ENCODE measurements around the gene DCLK1.

The DCLK1 gene

DNA sequence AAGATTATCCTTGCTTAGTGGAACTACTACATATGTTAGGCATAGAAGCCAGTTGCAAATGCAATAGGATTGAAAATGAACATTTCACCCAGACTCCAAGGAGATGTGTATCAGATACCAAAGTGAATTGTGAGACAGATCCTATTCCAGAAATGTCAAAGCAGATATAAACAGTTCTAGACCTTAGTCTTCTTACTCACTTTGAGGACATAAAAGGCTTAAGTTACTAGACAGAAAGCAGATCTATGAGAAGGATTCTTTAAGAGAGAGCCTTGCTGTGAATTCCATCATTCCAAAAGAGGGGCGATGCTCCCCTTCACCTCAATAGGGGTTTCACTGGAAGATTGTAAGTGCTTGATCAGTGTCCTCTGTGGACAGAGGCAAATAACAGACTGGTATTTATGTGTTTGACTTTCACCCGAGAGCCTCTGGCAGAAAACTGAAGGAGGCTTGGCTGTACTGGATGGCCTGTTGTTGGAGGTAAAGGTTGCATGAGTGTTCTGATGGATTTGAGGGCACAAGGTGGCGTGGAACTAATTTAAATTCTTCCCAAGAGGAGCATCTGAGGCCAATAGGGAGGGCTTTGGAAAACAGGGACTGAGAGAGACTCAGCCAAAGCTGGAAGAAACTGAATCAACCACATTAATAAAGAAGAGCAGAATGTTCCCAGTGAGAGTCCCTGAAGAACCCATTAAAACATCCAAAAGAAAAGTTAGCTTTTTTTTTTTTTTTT lies 194.8 kb downstream of the DCLK1 start:
- no peak for DNase-seq

GRCh38 chr13:35930665-35931631 lies 200.2 kb downstream of the DCLK1 start:
- no peak for DNase-seq

GRCh38 chr13:35927567-35928021 lies 203.6 kb downstream of the DCLK1 start:
- DNase-seq = no peak

DNA sequence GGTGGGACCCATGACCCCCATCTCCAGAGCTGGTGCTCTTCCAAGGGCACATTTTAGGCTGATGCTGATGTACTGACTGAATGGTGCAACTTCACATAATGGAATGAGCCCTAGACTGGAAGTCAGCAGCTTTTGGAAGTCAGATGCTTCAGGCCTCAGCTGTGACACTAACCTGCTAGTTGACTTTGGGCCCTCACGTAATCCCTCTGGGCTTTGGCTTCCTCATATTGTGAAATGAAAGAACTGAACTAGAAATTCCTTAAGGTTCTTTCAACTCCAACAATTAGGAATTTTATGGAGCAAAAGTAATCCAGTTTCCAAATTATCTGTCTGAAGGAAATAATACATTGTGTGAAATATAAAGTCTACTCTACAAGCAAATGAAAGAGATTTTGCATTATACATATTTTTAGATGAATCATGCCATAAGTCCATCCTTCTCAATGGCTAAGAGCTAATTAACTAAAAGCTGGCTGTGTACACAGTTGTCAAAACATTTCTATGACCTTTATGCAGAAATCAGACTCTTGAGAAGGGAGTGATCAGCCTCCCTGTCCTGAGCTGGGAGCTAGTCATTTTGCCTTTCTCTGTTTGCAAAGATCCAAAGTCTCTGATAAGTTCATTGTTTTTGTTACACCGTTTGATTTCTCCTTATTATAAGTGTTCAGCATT lies 204.2 kb downstream of the DCLK1 start:
- DNase-seq = no peak

GRCh38 chr13:35925669-35926068 lies 205.5 kb downstream of the DCLK1 start:
- DNase-seq = no peak

- no peak for DNase-seq
These were observed 207.8 kb downstream of the DCLK1 start for GRCh38 chr13:35923347-35923746.

DNA sequence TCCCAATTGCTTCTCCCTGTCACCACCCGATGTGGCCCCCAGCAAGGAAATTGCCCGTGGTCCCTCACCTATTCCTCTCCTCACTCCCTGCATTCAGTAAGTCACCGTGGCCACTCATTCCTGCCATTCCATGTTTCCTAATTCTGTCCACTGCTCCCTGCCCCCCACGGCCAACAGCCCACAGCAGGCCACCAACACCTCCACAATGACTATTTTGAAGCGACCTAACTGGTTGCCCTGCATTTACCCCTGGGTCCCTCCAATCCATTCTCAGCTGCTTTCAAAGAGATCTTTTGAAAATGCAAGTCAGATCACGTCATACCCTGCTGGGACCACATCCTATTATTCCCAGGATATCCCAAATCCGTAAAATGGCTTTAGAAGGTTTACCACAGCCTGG lies 210.4 kb downstream of the DCLK1 start:
- DNase-seq = no peak

DNA sequence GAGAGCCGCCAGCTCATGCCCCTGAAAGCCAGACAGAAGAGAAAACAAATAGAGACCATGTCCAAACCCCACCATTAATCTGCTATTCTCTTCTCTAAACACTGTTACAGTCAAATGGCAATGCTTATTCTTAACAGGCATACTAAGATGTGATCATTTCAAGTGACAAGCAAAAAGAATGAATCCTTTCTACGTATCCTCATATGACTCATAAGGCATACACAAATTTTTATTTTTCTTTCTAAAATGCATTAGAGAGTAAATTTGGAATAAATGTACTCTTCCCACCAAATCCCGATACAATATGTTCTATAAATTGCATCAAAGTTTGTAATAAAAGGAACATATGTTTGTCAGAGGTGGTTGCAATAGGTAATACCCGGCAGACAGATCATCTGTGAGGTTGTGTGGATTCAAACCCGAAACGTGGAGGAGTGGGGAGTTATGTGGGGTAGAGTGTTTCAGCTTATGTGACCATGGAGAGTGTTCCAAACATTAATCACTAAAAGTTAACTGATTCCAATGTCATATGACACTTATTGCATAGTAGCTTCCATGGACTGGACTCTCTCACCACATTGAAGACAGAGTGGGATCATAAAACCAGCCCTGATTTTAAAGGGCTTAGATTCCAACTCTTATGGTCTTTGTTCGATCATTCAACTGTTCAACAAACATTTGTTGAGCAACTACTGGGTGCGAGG lies 213.1 kb downstream of the DCLK1 start:
- DNase-seq = no peak

DNA sequence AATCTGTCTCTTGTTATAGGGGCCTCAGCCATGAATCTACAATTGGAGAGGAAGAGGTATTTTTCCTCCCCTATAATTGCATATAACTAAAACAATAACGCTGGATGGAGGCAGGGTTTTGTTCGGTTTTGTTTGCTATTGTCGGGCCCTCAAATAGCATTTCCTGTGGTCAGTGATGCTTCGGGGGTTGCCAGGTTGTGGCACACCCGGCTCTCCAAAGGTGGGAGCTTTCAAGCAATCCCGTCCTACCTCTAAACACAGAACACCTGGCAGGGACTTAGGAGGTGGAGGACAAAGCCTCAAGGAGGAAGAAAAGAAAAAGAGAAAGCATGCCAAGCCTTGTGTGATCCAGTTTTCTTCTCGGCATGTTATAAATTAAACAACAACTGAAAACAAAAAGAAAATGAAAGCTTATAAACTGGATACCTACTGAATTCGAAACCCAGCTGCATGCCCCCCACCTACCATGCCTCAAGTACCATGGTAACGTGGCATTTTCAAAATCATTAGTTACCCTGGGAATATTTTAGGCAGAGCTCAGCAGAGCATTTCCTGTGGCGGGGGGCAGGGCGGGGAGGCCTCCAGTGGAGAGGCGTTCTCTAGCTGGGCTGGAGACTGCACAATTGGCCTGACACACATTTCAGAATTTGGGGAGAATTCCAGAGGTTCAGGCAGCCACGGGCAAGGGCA lies 213.8 kb downstream of the DCLK1 start:
- no peak for DNase-seq

DNA sequence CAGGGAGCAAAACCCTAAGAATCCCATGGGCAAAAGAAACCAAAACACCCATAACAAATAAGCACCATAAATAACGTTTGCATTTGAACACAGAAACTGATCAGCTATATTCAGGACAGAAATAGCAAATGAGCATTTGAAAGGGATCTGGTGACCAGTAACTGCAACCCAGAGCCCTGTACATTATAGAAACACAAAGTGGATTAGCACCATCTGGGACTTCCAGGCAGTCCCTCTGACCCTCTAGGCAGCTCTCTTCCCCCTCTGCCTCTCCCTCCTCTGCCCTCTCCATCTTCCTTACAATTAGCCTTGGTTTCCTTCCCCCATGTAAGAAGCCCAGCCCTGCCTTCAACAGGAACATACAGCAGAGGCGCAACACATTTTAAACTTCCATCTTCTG lies 215.0 kb downstream of the DCLK1 start:
- no peak for DNase-seq

GRCh38 chr13:35914662-35915061 lies 216.5 kb downstream of the DCLK1 start:
- DNase-seq = no peak

GRCh38 chr13:35912841-35913240 lies 218.3 kb downstream of the DCLK1 start:
- DNase-seq = no peak

GRCh38 chr13:35909837-35910540 lies 221.2 kb downstream of the DCLK1 start:
- DNase-seq = no peak

DNA sequence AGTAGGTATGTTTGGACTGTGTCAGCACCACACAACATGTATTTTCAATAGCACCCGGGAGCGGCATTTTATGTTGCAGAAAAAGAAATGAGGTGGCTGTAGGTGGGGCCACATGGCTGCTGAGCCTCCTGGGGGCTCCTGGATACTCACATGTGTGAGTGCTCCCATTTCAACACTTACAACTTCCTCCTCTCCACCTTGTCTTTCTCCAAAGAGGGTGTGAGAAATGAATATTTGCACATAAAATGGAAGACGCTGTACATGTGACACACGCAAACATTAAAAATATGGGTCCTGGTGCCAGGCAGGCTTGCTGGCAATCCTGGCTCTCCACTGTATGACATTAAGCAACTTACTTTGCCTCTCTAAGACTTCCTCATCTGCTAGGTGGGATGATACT lies 222.1 kb downstream of the DCLK1 start:
- DNase-seq = no peak

DNA sequence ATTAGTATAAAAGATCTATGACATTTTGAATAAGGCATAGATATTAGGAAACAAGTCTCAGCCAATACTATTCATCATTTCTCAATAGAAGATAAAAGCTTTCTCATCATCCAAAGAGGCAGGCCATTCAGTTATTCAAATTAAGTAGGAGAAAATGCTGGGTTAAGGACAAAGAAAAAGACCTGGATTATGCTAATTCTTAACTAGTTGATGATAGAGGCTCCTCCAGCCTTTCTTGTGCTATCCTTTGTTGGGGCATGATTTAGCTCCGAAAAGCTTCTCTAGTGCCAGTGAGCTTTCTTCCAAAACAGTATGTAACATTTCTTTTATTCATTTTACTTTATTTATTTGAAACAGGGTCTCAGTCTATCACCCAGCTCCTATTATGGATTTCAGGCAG lies 223.0 kb downstream of the DCLK1 start:
- no peak for DNase-seq

DNA sequence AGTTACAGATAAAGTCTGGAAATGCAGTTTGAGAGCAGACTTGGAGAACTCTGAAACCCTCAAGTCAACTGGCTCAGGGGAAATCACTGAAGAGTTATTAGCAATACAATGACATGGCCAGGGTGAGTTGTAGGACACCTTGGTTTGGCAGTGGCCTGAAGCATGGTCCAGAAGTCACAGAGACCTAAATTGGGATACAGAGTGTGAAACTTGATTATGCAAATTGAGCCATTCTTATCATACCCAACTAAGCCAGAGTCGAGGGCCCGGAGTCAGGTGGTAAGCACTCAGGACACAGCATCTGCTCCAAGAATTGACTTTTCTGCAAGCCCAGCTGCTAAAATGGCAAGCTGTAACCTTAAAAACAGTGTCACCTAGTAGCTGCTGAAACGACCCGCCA lies 224.5 kb downstream of the DCLK1 start:
- no peak for DNase-seq

- no peak for DNase-seq
These were observed 228.1 kb downstream of the DCLK1 start for GRCh38 chr13:35903075-35903474.

DNA sequence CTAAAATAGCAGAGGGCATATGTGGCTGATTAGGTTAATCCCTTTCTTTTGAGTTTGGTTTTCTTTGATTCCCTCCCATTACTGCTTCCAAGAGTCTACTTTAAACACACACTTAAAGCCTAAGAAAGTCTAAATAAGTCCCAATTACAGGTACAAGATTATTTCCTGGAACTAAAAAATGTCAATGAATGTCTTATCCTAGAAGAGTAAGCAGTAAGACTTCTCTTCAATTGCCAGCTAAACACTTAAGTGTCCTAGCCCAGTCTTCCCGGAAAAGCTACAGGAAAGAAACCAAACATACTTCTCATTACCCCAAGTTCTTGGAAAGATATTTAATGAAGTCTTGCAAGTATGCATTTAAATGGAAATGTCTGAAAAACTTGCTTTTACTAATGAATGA lies 233.1 kb downstream of the DCLK1 start:
- no peak for DNase-seq

- no peak for DNase-seq
These were observed 236.5 kb downstream of the DCLK1 start for GRCh38 chr13:35894636-35895035.

DNA sequence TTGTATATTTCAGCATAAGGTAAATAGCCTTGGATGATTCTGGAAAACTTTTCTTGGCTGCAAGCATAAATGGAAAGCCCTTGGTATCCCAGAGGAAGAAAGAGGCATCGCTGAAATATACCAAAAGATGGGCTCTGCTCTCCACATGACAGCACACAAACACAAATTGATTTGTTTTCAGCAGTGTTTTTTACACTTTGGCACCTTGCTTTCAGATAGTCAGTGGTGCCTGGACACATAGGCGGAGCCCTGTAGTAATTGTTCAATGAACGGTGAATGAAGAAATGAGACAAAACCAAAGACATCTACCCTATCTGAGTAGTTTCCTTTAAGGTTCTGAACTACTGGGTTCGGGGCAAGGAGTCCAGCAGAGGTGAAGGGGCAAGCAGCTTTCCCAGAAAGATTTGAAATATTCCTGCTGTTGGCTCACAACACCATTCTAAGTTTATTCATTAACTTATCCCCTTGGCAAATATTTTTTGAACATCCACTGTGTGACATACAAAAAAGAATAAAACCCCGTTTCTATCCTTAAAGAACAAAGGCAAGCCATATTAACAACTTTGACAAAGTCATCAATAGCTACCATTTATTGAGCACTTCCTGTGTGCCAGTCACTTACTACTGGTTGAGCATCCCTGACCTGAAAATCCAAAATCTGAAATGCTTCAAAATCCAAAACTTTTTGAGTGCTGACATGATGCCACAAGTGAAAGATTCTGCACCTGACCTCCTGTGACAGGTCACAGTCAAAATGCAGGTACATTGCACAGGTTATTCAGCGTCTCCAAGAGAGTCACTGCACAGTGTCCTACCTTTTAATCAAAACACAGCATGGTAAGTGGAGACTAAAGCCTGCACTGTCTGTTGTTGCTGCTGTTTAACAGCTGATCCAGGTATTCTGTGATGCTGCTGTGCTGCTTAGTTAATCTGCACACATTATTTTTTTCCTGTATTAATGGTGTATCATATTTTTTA lies 238.1 kb downstream of the DCLK1 start:
- DNase-seq = no peak

Data from Kasumi-1 (cell line).